KMS-11 (cell line): ENCODE data around the gene NFATC1.

Source experiments
- H2AFZ ChIP-seq: fragments of 200-600 bp; sonication (generic); 2 replicates; pipeline ENCODE4 v1.6.1; 2016; ENCODE audit warnings: antibody characterized with exemption, mixed run types, low read depth
- H3K27ac ChIP-seq: fragments of 200-600 bp; sonication (generic); 2 replicates; pipeline ENCODE4 v1.6.1; 2016; ENCODE audit warnings: mild to moderate bottlenecking, mixed run types
- H3K27me3 ChIP-seq: fragments of 200-600 bp; sonication (generic); 2 replicates; pipeline ENCODE4 v1.6.1; 2017; ENCODE audit warnings: mild to moderate bottlenecking, low read depth, mixed run types, moderate library complexity; ENCODE audit not compliant: insufficient read depth
- H3K36me3 ChIP-seq: fragments of 200-600 bp; sonication (generic); 2 replicates; pipeline ENCODE4 v1.6.1; 2017; ENCODE audit warnings: mild to moderate bottlenecking, mixed run types; ENCODE audit not compliant: insufficient read depth
- H3K4me1 ChIP-seq: fragments of 200-600 bp; sonication (generic); 2 replicates; pipeline ENCODE4 v1.6.1; 2016; ENCODE audit warnings: mild to moderate bottlenecking, low read depth, mixed run types; ENCODE audit not compliant: poor library complexity, severe bottlenecking
- H3K4me2 ChIP-seq: fragments of 200-600 bp; sonication (generic); 2 replicates; pipeline ENCODE4 v1.7.0; 2016; ENCODE audit warnings: mild to moderate bottlenecking, mixed run types
- H3K4me3 ChIP-seq: fragments of 200-600 bp; sonication (generic); IDR thresholded peaks from 2 replicates; pipeline ENCODE4 v1.6.1; 2017; ENCODE audit warnings: low read depth, low read length, mixed read lengths; ENCODE audit not compliant: insufficient read depth
- H3K79me2 ChIP-seq: fragments of 200-600 bp; sonication (generic); 2 replicates; pipeline ENCODE4 v1.6.1; 2016; ENCODE audit warnings: low read depth, mixed run types; ENCODE audit not compliant: insufficient read depth
- H3K9ac ChIP-seq: fragments of 200-600 bp; sonication (generic); 2 replicates; pipeline ENCODE4 v1.6.1; 2016; ENCODE audit warnings: mild to moderate bottlenecking, mixed run types
- H4K20me1 ChIP-seq: fragments of 200-600 bp; sonication (generic); 2 replicates; pipeline ENCODE4 v1.6.1; 2016; ENCODE audit warnings: mild to moderate bottlenecking, mixed run types; ENCODE audit not compliant: insufficient read depth
- CTCF ChIP-seq: fragments of 200-600 bp; sonication (generic); conservative IDR thresholded peaks from 2 replicates; pipeline ENCODE4 v1.6.1; 2017; ENCODE audit warnings: low read depth, mild to moderate bottlenecking, antibody characterized with exemption, low read length, moderate library complexity, mixed read lengths

NFATC1 gene

GRCh38 chr18:79438898-79439627 is 43.3 kb downstream of the NFATC1 start:
- Histone ChIP-seq H3K27me3 (no peaks in the 10 kb centered on the region), H3K79me2 (no peaks in the 10 kb centered on the region), H4K20me1 (no peaks in the 10 kb centered on the region), H3K36me3 (no peaks in the 10 kb centered on the region), H3K4me2 (no peak overlapping the region), H3K27ac (no peak overlapping the region), H3K4me1 (no peaks in the 10 kb centered on the region), H3K9ac (no peak overlapping the region), H2AFZ (no peak overlapping the region), H3K4me3 (no peak overlapping the region)
- no peak for TF ChIP-seq CTCF

- Histone ChIP-seq H3K4me3 (no peak overlapping the region), H3K79me2 (no peaks in the 10 kb centered on the region), H4K20me1 (no peaks in the 10 kb centered on the region), H3K4me1 (no peaks in the 10 kb centered on the region), H2AFZ (no peak overlapping the region), H3K27me3 (no peaks in the 10 kb centered on the region), H3K9ac (no peak overlapping the region), H3K27ac (no peak overlapping the region), H3K4me2 (no peak overlapping the region), H3K36me3 (no peaks in the 10 kb centered on the region)
- TF ChIP-seq CTCF: no peak
Observed at GRCh38 chr18:79439628-79440023, 43.9 kb downstream of the NFATC1 start.

GRCh38 chr18:79440316-79441110 is 44.8 kb downstream of the NFATC1 start:
- H3K4me2 ChIP-seq: no peak overlapping the region
- no peaks in the 10 kb centered on the region for H3K4me1 ChIP-seq
- no peak overlapping the region for H2AFZ ChIP-seq
- no peak overlapping the region for H3K4me3 ChIP-seq
- no peaks in the 10 kb centered on the region for H3K36me3 ChIP-seq
- no peak for TF ChIP-seq CTCF
- H3K27me3 ChIP-seq: no peaks in the 10 kb centered on the region
- no peaks in the 10 kb centered on the region for H4K20me1 ChIP-seq
- H3K79me2 ChIP-seq: no peaks in the 10 kb centered on the region
- H3K27ac ChIP-seq: no peak overlapping the region
- no peak overlapping the region for H3K9ac ChIP-seq

GRCh38 chr18:79441420-79441819 is 45.7 kb downstream of the NFATC1 start:
- H3K4me2 ChIP-seq: no peak overlapping the region
- no peaks in the 10 kb centered on the region for H3K4me1 ChIP-seq
- TF ChIP-seq CTCF: no peak
- H3K4me3 ChIP-seq: no peak overlapping the region
- no peaks in the 10 kb centered on the region for H3K27me3 ChIP-seq
- no peak overlapping the region for H3K27ac ChIP-seq
- H4K20me1 ChIP-seq: no peaks in the 10 kb centered on the region
- H3K9ac ChIP-seq: no peak overlapping the region
- no peak overlapping the region for H2AFZ ChIP-seq
- H3K36me3 ChIP-seq: no peaks in the 10 kb centered on the region
- no peaks in the 10 kb centered on the region for H3K79me2 ChIP-seq
